Activated T-cell treated with anti-CD3 and anti-CD28 coated beads, Interleukin-2, amount 50 U/mL, for 48 hours (primary cell): ENCODE results near the gene SPINT2.

ENCODE experiments used
- DNase-seq, 2 experiments: peaks; one replicate each; pipeline ENCODE4 v3.0.0-alpha.2; 2020

The SPINT2 gene

DNA sequence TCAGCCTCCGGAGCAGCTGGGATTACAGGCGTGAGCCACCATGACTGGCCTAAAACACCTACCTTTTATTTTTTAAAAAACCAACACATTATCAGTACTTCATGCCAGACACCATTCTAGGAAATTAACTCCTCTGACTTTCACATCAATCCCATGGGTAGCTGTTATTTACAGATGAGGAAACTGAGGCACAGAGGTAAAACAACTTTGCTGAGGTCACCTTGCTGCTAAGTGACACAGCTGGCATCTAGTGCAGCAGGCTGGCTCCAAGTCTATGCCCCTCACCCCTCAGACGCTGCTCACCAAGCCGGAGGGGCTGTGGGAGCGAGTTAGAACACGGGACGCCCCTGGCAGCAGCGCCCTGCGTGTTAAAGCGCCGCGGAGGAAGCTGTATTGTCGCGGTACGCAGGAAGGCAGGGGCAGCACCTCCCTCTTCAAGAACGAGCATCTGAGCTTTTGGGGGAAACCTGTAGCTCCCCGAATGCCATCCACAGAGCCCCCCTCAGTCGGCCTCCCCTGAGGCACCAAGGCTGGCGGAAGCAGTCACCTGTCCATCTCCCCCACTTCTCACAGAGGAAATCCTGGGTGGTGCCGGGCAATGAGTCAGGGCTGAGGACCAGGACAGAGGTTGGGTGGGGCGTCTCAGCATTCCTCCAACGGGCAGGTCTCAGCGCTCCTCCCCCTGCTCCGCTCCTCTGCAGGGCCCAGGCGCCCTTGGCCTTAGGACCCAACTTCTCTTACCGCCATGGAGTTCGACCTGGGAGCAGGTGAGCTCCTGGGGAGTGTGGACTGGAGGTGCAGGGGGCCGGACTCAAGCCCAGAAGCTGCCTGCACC is 39.4 kb downstream of the SPINT2 start, which contains the start of gene C19orf33:
C19orf33 (plus strand) TSS at position 735 of the 835 bp plus-strand sequence; CDS start at position 746, 11 bp downstream.
- DNase-seq, result no peak

DNA sequence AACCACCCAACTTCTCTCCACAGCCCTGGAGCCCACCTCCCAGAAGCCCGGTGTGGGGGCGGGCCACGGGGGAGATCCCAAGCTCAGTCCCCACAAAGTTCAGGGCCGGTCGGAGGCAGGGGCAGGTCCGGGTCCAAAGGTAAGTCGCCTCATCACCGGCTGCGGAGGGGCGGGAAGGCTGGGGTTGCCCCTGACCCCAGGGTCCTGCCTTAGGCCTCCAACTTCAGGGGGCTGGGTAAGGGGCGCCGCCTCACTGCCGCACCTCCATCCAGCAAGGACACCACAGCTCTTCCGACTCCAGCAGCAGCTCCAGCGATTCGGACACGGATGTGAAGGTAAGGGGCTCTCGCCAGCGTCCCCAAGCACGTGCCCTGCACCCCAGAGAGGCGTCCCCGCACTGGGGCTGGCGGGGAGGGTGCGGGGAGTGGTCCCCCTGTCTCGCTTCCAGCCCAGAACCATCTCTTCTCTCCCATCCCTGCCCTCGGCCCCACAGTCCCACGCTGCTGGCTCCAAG is 40.0 kb downstream of the SPINT2 start:
- DNase-seq, result no peak

- DNase-seq, result no peak
Observed at GRCh38 chr19:38304866-38305429, 40.6 kb downstream of the SPINT2 start.

- no peak for DNase-seq
Observed at GRCh38 chr19:38306236-38306635, 41.9 kb downstream of the SPINT2 start.

- no peak for DNase-seq
Observed at GRCh38 chr19:38307076-38307475, 42.7 kb downstream of the SPINT2 start.

DNA sequence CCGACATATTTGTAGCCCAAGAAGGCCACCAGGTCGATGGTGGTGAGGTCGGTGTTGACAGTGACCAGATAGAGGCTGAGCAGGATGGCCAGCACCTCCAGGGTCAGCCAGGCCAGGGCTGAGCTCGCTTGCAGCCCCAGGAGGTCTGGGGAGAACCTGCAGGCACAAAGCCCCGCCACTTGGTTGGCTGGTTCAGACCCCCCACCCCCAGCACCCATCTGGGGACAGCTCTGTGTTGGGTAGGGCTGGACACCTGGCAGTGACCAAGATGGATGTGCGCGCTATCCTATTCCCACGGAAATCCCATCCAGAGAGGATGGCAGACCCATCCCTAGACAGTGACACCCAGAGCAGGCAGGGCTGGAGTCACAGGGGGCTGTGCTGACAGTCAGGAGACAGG is 43.2 kb downstream of the SPINT2 start:
- DNase-seq, result no peak

- DNase-seq, result no peak
Observed at GRCh38 chr19:38308006-38308766, 43.8 kb downstream of the SPINT2 start.

GRCh38 chr19:38308926-38309614 is 44.7 kb downstream of the SPINT2 start:
- no peak for DNase-seq

DNA sequence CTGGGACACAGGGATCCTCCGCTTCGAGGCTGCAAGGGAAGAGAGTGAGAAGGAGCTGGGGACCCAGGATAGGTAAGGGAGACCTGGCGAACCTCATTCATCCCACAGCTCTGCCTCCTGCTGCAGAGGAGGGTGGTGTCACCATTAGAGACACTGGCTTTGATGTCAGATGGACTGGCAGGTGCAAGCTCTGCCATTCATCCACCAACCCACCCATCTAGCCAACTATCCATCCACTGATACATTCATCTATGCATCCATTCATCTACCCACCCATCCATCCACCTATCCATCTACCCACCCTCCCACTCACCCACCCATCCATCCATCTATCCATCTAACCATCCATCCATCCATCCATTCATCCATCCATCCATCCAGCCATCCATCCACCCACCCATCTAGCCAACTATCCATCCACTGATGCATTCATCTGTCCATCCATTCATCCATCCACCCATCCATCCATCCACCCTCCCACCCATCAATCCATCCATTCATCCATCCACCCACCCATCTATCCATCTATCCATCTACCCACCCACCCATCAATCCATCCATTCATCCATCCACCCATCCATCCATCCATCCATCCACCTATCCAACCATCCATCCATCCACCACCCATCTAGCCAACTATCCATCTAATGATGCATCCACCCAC is 45.4 kb downstream of the SPINT2 start:
- DNase-seq, result no peak

- DNase-seq, result no peak
Observed at GRCh38 chr19:38310279-38310670, 45.9 kb downstream of the SPINT2 start.

- DNase-seq, result no peak
Observed at GRCh38 chr19:38310986-38311385, 46.6 kb downstream of the SPINT2 start.

- DNase-seq, result peak; percentile 96 to 98
Observed at GRCh38 chr19:38315657-38316476, 51.5 kb downstream of the SPINT2 start, which contains the start of gene YIF1B. Gene YIF1B, minus strand, starts transcription at chr19:38315947. Its CDS starts 30 bp downstream, at chr19:38315917.

- no peak for DNase-seq
Observed at GRCh38 chr19:38316477-38317067, 52.2 kb downstream of the SPINT2 start.

GRCh38 chr19:38317104-38317612 is 52.8 kb downstream of the SPINT2 start:
- DNase-seq, result peak; percentile 43 to 49

DNA sequence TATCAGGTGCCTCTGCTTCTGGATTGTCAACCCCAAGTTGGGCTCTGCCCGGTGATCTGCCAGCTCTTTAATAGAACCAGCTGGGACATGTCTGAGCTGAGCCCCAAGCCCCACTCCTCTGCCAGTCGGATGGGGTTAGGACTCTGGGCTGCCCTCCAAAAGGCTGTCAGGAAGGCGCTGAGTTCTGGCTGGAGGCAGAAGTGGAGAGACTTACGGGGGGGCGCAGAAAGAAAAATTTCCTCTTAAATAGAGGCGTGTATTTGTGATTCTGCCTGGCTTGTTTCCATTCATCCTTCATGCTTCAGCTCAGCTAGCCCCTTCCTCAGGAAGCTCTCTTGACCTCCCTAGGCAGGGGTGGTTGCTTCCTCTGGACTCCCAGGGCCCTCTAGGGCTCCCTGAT is 54.3 kb downstream of the SPINT2 start:
- DNase-seq, result no peak

GRCh38 chr19:38319421-38320258 is 55.3 kb downstream of the SPINT2 start, which contains the start of gene KCNK6:
Gene KCNK6, plus strand, starts transcription at chr19:38319845. Its CDS starts 106 bp downstream, at chr19:38319951.
- DNase-seq, result peak; percentile 63 to 69

- DNase-seq, result no peak
Observed at GRCh38 chr19:38320969-38321339, 56.6 kb downstream of the SPINT2 start.

- no peak for DNase-seq
Observed at GRCh38 chr19:38321646-38322196, 57.3 kb downstream of the SPINT2 start.

GRCh38 chr19:38323291-38323690 is 58.9 kb downstream of the SPINT2 start:
- DNase-seq, result no peak
